ENCODE results near the gene THRAP3. TPM values are rescaled to one million over a fixed set of nuclear protein-coding genes. Genes with fewer than 3 reads are reported as not detected.

Gene THRAP3
- total and polyA plus RNA-seq, 9 of the 15 experiments (the other 6 are each of a cell fraction or from before 2014, with no cell fraction given): 66.2 to 135 (median 113) TPM

DNA sequence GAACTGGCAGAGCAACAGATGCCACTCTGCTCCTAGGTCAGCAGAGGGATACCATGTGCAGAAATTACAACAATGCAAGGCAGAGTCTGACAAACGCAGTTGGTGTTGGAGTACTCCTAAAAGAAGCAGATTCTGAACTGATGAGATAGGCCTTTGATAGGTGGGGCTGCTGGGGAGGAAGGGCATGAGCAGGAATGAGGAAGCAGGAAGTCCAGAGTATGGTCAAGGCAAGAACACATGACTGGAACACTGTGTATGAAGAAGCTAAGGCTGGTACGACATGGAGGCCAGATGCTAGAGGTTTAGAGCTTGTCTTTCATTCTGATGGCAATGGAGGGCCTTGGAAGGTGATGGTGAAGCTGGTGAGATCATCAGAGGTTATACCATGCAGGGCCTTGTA, 11.5 kb upstream of the THRAP3 start (continued):
- no peak for TF ChIP-seq CSDE1 (IDR thresholded peaks at IDR 0.05)
- no peak for TF ChIP-seq ZNF140 (CRISPR knock-in tag; IDR thresholded peaks at IDR 0.05)
- TF ChIP-seq, protein P1, sequence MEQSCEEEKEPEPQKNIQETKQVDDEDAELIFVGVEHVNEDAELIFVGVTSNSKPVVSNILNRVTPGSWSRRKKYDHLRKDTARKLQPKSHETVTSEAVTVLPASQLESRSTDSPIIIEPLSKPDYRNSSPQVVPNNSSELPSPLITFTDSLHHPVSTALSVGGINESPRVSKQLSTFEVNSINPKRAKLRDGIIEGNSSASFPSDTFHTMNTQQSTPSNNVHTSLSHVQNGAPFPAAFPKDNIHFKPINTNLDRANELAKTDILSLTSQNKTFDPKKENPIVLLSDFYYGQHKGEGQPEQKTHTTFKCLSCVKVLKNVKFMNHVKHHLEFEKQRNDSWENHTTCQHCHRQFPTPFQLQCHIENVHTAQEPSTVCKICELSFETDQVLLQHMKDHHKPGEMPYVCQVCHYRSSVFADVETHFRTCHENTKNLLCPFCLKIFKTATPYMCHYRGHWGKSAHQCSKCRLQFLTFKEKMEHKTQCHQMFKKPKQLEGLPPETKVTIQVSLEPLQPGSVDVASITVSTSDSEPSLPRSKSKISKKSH (CRISPR knock-in tag; IDR thresholded peaks at IDR 0.05): no peak
- TF ChIP-seq, protein P2, sequence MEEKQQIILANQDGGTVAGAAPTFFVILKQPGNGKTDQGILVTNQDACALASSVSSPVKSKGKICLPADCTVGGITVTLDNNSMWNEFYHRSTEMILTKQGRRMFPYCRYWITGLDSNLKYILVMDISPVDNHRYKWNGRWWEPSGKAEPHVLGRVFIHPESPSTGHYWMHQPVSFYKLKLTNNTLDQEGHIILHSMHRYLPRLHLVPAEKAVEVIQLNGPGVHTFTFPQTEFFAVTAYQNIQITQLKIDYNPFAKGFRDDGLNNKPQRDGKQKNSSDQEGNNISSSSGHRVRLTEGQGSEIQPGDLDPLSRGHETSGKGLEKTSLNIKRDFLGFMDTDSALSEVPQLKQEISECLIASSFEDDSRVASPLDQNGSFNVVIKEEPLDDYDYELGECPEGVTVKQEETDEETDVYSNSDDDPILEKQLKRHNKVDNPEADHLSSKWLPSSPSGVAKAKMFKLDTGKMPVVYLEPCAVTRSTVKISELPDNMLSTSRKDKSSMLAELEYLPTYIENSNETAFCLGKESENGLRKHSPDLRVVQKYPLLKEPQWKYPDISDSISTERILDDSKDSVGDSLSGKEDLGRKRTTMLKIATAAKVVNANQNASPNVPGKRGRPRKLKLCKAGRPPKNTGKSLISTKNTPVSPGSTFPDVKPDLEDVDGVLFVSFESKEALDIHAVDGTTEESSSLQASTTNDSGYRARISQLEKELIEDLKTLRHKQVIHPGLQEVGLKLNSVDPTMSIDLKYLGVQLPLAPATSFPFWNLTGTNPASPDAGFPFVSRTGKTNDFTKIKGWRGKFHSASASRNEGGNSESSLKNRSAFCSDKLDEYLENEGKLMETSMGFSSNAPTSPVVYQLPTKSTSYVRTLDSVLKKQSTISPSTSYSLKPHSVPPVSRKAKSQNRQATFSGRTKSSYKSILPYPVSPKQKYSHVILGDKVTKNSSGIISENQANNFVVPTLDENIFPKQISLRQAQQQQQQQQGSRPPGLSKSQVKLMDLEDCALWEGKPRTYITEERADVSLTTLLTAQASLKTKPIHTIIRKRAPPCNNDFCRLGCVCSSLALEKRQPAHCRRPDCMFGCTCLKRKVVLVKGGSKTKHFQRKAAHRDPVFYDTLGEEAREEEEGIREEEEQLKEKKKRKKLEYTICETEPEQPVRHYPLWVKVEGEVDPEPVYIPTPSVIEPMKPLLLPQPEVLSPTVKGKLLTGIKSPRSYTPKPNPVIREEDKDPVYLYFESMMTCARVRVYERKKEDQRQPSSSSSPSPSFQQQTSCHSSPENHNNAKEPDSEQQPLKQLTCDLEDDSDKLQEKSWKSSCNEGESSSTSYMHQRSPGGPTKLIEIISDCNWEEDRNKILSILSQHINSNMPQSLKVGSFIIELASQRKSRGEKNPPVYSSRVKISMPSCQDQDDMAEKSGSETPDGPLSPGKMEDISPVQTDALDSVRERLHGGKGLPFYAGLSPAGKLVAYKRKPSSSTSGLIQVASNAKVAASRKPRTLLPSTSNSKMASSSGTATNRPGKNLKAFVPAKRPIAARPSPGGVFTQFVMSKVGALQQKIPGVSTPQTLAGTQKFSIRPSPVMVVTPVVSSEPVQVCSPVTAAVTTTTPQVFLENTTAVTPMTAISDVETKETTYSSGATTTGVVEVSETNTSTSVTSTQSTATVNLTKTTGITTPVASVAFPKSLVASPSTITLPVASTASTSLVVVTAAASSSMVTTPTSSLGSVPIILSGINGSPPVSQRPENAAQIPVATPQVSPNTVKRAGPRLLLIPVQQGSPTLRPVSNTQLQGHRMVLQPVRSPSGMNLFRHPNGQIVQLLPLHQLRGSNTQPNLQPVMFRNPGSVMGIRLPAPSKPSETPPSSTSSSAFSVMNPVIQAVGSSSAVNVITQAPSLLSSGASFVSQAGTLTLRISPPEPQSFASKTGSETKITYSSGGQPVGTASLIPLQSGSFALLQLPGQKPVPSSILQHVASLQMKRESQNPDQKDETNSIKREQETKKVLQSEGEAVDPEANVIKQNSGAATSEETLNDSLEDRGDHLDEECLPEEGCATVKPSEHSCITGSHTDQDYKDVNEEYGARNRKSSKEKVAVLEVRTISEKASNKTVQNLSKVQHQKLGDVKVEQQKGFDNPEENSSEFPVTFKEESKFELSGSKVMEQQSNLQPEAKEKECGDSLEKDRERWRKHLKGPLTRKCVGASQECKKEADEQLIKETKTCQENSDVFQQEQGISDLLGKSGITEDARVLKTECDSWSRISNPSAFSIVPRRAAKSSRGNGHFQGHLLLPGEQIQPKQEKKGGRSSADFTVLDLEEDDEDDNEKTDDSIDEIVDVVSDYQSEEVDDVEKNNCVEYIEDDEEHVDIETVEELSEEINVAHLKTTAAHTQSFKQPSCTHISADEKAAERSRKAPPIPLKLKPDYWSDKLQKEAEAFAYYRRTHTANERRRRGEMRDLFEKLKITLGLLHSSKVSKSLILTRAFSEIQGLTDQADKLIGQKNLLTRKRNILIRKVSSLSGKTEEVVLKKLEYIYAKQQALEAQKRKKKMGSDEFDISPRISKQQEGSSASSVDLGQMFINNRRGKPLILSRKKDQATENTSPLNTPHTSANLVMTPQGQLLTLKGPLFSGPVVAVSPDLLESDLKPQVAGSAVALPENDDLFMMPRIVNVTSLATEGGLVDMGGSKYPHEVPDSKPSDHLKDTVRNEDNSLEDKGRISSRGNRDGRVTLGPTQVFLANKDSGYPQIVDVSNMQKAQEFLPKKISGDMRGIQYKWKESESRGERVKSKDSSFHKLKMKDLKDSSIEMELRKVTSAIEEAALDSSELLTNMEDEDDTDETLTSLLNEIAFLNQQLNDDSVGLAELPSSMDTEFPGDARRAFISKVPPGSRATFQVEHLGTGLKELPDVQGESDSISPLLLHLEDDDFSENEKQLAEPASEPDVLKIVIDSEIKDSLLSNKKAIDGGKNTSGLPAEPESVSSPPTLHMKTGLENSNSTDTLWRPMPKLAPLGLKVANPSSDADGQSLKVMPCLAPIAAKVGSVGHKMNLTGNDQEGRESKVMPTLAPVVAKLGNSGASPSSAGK (IDR thresholded peaks at IDR 0.05): peak; percentile 60
- TF ChIP-seq, protein P3, sequence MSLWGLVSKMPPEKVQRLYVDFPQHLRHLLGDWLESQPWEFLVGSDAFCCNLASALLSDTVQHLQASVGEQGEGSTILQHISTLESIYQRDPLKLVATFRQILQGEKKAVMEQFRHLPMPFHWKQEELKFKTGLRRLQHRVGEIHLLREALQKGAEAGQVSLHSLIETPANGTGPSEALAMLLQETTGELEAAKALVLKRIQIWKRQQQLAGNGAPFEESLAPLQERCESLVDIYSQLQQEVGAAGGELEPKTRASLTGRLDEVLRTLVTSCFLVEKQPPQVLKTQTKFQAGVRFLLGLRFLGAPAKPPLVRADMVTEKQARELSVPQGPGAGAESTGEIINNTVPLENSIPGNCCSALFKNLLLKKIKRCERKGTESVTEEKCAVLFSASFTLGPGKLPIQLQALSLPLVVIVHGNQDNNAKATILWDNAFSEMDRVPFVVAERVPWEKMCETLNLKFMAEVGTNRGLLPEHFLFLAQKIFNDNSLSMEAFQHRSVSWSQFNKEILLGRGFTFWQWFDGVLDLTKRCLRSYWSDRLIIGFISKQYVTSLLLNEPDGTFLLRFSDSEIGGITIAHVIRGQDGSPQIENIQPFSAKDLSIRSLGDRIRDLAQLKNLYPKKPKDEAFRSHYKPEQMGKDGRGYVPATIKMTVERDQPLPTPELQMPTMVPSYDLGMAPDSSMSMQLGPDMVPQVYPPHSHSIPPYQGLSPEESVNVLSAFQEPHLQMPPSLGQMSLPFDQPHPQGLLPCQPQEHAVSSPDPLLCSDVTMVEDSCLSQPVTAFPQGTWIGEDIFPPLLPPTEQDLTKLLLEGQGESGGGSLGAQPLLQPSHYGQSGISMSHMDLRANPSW (CRISPR knock-in tag; IDR thresholded peaks at IDR 0.05): no peak
- TF ChIP-seq CBX5 (IDR thresholded peaks at IDR 0.05; ENCODE audit: borderline replicate concordance, low read depth): no peak
- TF ChIP-seq, protein P4, sequence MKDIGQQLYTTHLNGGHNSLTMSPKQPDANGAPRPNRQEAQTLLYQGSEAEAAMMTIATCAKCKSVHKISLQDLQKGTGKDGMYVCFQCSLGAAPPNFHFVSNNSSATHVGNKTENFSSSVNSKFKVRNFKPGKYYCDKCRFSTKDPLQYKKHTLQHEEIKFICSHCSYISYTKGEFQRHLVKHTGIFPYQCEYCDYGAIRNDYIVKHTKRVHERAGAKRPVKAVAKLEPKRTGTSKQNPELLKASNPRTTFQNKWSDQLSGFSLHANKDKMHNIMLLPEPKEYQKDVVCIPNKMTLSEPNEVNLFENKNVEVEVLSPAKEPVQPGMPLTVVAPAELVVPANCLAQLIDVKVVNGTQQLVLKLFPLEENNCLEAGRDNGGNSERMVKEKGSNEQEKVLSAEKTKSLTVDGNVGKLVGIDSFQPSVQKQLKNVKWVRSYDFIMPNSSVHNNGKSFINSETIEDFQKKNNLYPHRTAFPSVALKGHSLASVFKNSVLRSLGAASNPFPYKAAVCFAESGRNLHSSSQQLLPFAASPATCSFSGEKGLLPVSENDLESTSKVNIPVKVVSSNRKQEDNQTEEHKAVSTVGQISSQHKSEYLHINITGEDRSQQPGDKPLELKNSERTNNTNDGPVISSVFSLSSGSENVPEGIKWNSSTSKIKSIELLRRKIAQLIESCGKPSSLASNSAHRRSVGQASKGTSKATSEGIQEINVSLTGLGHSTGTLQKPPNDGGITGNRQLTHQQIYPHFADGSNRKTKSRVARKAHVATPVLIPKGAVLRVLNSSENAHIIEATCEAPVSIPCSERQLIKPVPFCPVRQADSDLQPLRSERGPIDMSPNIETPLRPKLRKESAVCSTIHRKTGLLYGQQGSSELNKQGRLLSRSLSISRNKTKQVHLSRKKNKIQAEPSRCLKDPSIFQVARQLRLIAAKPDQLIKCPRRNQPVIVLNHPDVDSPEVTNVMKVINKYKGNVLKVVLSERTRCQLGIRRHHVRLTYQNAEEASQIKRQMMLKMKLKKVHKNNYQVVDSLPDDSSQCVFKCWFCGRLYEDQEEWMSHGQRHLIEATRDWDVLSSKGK (CRISPR knock-in tag; IDR thresholded peaks at IDR 0.05): no peak
- TF ChIP-seq RBBP5 (IDR thresholded peaks at IDR 0.05; ENCODE audit: borderline replicate concordance, insufficient read depth, low read length, poor library complexity, severe bottlenecking): no peak

All from K562 (cell line).